Fibroblast of the aortic adventitia (primary cell): ENCODE results near the gene MAGT1. TPM values are rescaled to one million over a fixed set of nuclear protein-coding genes. Genes with fewer than 3 reads are reported as not detected.
"Not testable (repeated sequence)": the region's sequence is repeated elsewhere in the genome, so short reads cannot be mapped to it uniquely, and the experiment has no call there.

Experiments used
- DNase-seq: peaks from one replicate; pipeline ENCODE4 v3.0.0-alpha.2; 2010; ENCODE audit warnings: low read depth
- H3K4me3 ChIP-seq: 2 replicates; pipeline ENCODE4 v1.5.1; 2011; ENCODE audit warnings: low read depth, mild to moderate bottlenecking, control low read depth, low read length, moderate library complexity
- total RNA-seq: library from RNA; depleted of rRNA; stranded (reverse); fragments of >200 nt; gene quantifications from 2 replicates; pipeline ENCODE4 v1.2.3, GENCODE V29; 2012; ENCODE audit warnings: low replicate concordance
- TF ChIP-seq, protein P1 (sequence below): IDR thresholded peaks from 2 replicates; pipeline ENCODE4 v1.5.1; 2011; ENCODE audit warnings: mild to moderate bottlenecking, low read length, control low read depth, inconsistent platforms; ENCODE audit not compliant: insufficient read depth

MAGT1 gene
- 70.6 and 119 TPM in 2 replicates for total RNA-seq

- TF ChIP-seq, protein P1, sequence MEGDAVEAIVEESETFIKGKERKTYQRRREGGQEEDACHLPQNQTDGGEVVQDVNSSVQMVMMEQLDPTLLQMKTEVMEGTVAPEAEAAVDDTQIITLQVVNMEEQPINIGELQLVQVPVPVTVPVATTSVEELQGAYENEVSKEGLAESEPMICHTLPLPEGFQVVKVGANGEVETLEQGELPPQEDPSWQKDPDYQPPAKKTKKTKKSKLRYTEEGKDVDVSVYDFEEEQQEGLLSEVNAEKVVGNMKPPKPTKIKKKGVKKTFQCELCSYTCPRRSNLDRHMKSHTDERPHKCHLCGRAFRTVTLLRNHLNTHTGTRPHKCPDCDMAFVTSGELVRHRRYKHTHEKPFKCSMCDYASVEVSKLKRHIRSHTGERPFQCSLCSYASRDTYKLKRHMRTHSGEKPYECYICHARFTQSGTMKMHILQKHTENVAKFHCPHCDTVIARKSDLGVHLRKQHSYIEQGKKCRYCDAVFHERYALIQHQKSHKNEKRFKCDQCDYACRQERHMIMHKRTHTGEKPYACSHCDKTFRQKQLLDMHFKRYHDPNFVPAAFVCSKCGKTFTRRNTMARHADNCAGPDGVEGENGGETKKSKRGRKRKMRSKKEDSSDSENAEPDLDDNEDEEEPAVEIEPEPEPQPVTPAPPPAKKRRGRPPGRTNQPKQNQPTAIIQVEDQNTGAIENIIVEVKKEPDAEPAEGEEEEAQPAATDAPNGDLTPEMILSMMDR = no peak
- H3K4me3 ChIP-seq = peak within 1 kb of the TSS; percentile 85
- peak; percentile 97 for DNase-seq
Measured at GRCh38 chrX:77894921-77895886, at the start of gene MAGT1. Gene MAGT1 (minus strand): TSS chrX:77895435. CDS start chrX:77895410, 25 bp downstream.

GRCh38 chrX:77945031-77945430 lies 49.8 kb upstream of the MAGT1 start:
- not testable (repeated sequence) for DNase-seq

DNA sequence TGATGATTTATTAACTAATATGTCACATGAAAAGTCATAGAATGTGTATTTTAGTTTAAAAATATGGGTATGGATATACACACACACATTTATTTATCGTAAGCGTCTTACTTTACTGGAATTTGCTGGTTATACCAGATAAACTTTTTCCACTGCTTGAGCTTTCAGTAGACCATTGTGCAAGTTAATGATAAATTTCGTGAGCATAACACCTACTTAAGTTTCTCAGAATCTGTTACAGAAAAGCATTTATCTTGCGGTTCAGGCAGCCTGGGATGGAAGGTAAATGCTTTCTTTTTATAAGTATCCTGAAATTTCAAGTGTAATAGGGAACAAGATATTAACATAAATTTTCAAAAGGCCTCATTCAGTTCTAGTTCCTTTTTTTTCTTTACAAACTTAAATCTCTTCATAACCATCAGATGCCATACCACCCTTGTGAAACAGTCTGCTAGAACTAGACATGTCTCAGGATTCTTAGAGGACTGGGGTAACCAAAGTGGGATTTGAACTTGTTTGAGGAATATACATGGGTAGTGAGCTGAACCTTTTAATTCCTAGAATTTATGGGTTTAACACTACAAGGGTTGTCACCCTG lies 42.9 kb upstream of the MAGT1 start:
- TF ChIP-seq, protein P1 = no peak
- no peak overlapping the region for H3K4me3 ChIP-seq
- no peak for DNase-seq

More at GRCh38 chrX:77945031-77945430, 49.8 kb upstream of the MAGT1 start:
- H3K4me3 ChIP-seq = not testable (repeated sequence)

- DNase-seq = peak; percentile 74
- TF ChIP-seq, protein P1 = no peak
- H3K4me3 ChIP-seq = no peak overlapping the region
Measured at GRCh38 chrX:77937291-77937690, 42.1 kb upstream of the MAGT1 start.

- TF ChIP-seq, protein P1 = no peak
- no peak for DNase-seq
- no peak overlapping the region for H3K4me3 ChIP-seq
Measured at GRCh38 chrX:77936299-77936698, 41.1 kb upstream of the MAGT1 start.

DNA sequence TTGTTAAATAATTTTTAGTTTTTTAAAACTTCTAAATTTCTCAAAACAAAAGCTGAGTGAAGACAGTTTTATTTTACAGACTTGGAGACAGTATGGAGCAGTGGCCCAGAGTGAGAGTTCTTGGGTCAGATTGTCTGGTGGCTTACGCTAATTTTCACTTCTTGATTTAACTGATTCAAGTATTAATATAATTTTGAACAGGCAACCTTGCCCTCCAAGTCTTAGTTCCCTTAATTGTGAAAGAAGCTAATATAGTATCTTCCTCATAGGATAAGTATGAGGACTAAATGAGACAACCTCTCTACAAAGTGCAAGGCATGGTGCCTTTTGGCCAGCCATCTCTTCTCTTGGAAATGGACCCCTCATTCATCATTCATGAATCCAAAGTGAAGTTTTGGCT lies 40.7 kb upstream of the MAGT1 start:
- TF ChIP-seq, protein P1 = no peak
- peak; percentile 67 for DNase-seq
- no peak overlapping the region for H3K4me3 ChIP-seq

DNA sequence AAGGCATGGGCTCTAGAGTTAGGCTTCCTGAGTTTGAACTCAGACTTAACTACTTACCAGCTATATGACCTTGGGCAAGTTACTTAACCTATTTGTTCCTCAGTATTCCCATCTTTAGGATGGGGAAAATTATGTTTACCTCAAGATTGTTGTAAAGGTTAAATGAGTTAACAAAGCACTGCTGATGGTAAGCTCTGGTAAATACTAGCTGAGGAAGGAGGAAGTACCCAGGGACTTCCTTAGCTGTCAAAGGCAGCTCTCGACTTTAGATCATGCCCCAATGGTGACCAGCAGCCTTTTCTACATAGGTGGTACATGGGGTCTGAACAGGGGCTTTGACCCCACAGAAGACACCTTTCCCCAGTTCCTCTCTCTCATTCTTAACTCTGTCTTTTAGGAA lies 35.3 kb upstream of the MAGT1 start:
- TF ChIP-seq, protein P1 = no peak
- DNase-seq = no peak
- H3K4me3 ChIP-seq = no peak overlapping the region
